ENCODE results near the gene R3HDM2.
"Not testable (repeated sequence)": the region's sequence is repeated elsewhere in the genome, so short reads cannot be mapped to it uniquely, and the experiment has no call there.

Gene R3HDM2

GRCh38 chr12:57381693-57382220 is 49.1 kb downstream of the R3HDM2 start:
- no peaks in the 10 kb centered on the region for H3K27me3 ChIP-seq (ENCODE audit: low read depth)
- H3K4me1 ChIP-seq = no peaks in the 10 kb centered on the region
- no peak for DNase-seq (ENCODE audit: low spot score in 2 of 2)
- no peaks in the 10 kb centered on the region for H3K36me3 ChIP-seq (replicated peaks)
- H3K4me3 ChIP-seq = no peak overlapping the region
- in situ Hi-C loops (cut with MboI; ENCODE audit: low sequenced_read_pairs) = no loop called here
- H3K9me3 ChIP-seq = no peaks in the 10 kb centered on the region

GRCh38 chr12:57380300-57380699 is 50.5 kb downstream of the R3HDM2 start:
- in situ Hi-C loops (cut with MboI; ENCODE audit: low sequenced_read_pairs) = no loop called here
- no peaks in the 10 kb centered on the region for H3K4me1 ChIP-seq

GRCh38 chr12:57377103-57377840 is 53.6 kb downstream of the R3HDM2 start:
- Histone ChIP-seq H3K4me1 (no peaks in the 10 kb centered on the region), H3K27me3 (ENCODE audit: low read depth) (no peaks in the 10 kb centered on the region), H3K9me3 (no peaks in the 10 kb centered on the region), H3K4me3 (no peak overlapping the region), H3K36me3 (replicated peaks) (no peaks in the 10 kb centered on the region)
- in situ Hi-C loops (cut with MboI; ENCODE audit: low sequenced_read_pairs) = no loop called here
- DNase-seq (ENCODE audit: low spot score in 2 of 2) = no peak

More at GRCh38 chr12:57380300-57380699, 50.5 kb downstream of the R3HDM2 start:
- H3K4me3 ChIP-seq = no peak overlapping the region
- no peak for DNase-seq (ENCODE audit: low spot score in 2 of 2)
- H3K9me3 ChIP-seq = no peaks in the 10 kb centered on the region
- no peaks in the 10 kb centered on the region for H3K36me3 ChIP-seq (replicated peaks)
- H3K27me3 ChIP-seq (ENCODE audit: low read depth) = no peaks in the 10 kb centered on the region

- no peaks in the 10 kb centered on the region for H3K4me1 ChIP-seq
- in situ Hi-C loops (cut with MboI; ENCODE audit: low sequenced_read_pairs) = no loop called here
- no peak overlapping the region for H3K4me3 ChIP-seq
- no peak for DNase-seq (ENCODE audit: low spot score in 2 of 2)
- H3K27me3 ChIP-seq (ENCODE audit: low read depth) = no peaks in the 10 kb centered on the region
- no peaks in the 10 kb centered on the region for H3K9me3 ChIP-seq
- H3K36me3 ChIP-seq (replicated peaks) = no peaks in the 10 kb centered on the region
Observed at GRCh38 chr12:57372233-57372632, 58.6 kb downstream of the R3HDM2 start.

- in situ Hi-C loops (cut with MboI; ENCODE audit: low sequenced_read_pairs) = no loop called here
- H3K36me3 ChIP-seq (replicated peaks) = no peaks in the 10 kb centered on the region
- DNase-seq (ENCODE audit: low spot score in 2 of 2) = no peak
- H3K9me3 ChIP-seq = peaks cover 6% of the 10 kb centered on the region
- no peak overlapping the region for H3K4me3 ChIP-seq
- no peaks in the 10 kb centered on the region for H3K4me1 ChIP-seq
- no peaks in the 10 kb centered on the region for H3K27me3 ChIP-seq (ENCODE audit: low read depth)
Observed at GRCh38 chr12:57370696-57371095, 60.1 kb downstream of the R3HDM2 start.

GRCh38 chr12:57370072-57370471 is 60.8 kb downstream of the R3HDM2 start:
- Histone ChIP-seq H3K4me1 (no peaks in the 10 kb centered on the region), H3K4me3 (no peak overlapping the region), H3K27me3 (ENCODE audit: low read depth) (no peaks in the 10 kb centered on the region), H3K36me3 (replicated peaks) (no peaks in the 10 kb centered on the region), H3K9me3 (peaks cover 6% of the 10 kb centered on the region)
- in situ Hi-C loops (cut with MboI; ENCODE audit: low sequenced_read_pairs) = no loop called here
- DNase-seq (ENCODE audit: low spot score in 2 of 2) = no peak

GRCh38 chr12:57369202-57369601 is 61.6 kb downstream of the R3HDM2 start:
- in situ Hi-C loops (cut with MboI; ENCODE audit: low sequenced_read_pairs) = no loop called here
- no peak for DNase-seq (ENCODE audit: low spot score in 2 of 2)
- Histone ChIP-seq H3K4me3 (no peak overlapping the region), H3K27me3 (ENCODE audit: low read depth) (no peaks in the 10 kb centered on the region), H3K4me1 (no peaks in the 10 kb centered on the region), H3K36me3 (replicated peaks) (no peaks in the 10 kb centered on the region), H3K9me3 (peaks cover 6% of the 10 kb centered on the region)

GRCh38 chr12:57368349-57369095 is 62.3 kb downstream of the R3HDM2 start:
- Histone ChIP-seq H3K27me3 (ENCODE audit: low read depth) (no peaks in the 10 kb centered on the region), H3K4me3 (no peak overlapping the region), H3K9me3 (peaks cover 6% of the 10 kb centered on the region), H3K36me3 (replicated peaks) (no peaks in the 10 kb centered on the region), H3K4me1 (no peaks in the 10 kb centered on the region)
- DNase-seq (ENCODE audit: low spot score in 2 of 2) = no peak
- in situ Hi-C loops (cut with MboI; ENCODE audit: low sequenced_read_pairs) = no loop called here

- no peak overlapping the region for H3K4me3 ChIP-seq
- DNase-seq (ENCODE audit: low spot score in 2 of 2) = no peak
- H3K36me3 ChIP-seq (replicated peaks) = no peaks in the 10 kb centered on the region
- no peaks in the 10 kb centered on the region for H3K4me1 ChIP-seq
- peaks cover 6% of the 10 kb centered on the region for H3K9me3 ChIP-seq
- in situ Hi-C loops (cut with MboI; ENCODE audit: low sequenced_read_pairs) = no loop called here
- no peaks in the 10 kb centered on the region for H3K27me3 ChIP-seq (ENCODE audit: low read depth)
Observed at GRCh38 chr12:57367121-57367520, 63.7 kb downstream of the R3HDM2 start.

- in situ Hi-C loops (cut with MboI; ENCODE audit: low sequenced_read_pairs) = no loop called here
- Histone ChIP-seq H3K4me3 (no peak overlapping the region), H3K27me3 (ENCODE audit: low read depth) (no peaks in the 10 kb centered on the region), H3K36me3 (replicated peaks) (no peaks in the 10 kb centered on the region), H3K9me3 (peaks cover 6% of the 10 kb centered on the region), H3K4me1 (no peaks in the 10 kb centered on the region)
- no peak for DNase-seq (ENCODE audit: low spot score in 2 of 2)
Observed at GRCh38 chr12:57366315-57366714, 64.5 kb downstream of the R3HDM2 start.

GRCh38 chr12:57364156-57364555 is 66.7 kb downstream of the R3HDM2 start:
- H3K4me3 ChIP-seq; H3K36me3 ChIP-seq (replicated peaks); H3K9me3 ChIP-seq; in situ Hi-C loops (cut with MboI; ENCODE audit: low sequenced_read_pairs); H3K27me3 ChIP-seq (ENCODE audit: low read depth); DNase-seq (ENCODE audit: low spot score in 2 of 2); H3K4me1 ChIP-seq: not testable (repeated sequence)

GRCh38 chr12:57360468-57360867 is 70.4 kb downstream of the R3HDM2 start:
- H3K4me3 ChIP-seq = no peak overlapping the region
- no peak for DNase-seq (ENCODE audit: low spot score in 2 of 2)
- H3K27me3 ChIP-seq (ENCODE audit: low read depth) = no peaks in the 10 kb centered on the region
- no peaks in the 10 kb centered on the region for H3K9me3 ChIP-seq
- in situ Hi-C loops (cut with MboI; ENCODE audit: low sequenced_read_pairs) = no loop called here
- H3K4me1 ChIP-seq = no peaks in the 10 kb centered on the region
- H3K36me3 ChIP-seq (replicated peaks) = no peaks in the 10 kb centered on the region

- no peaks in the 10 kb centered on the region for H3K36me3 ChIP-seq (replicated peaks)
- no peak for DNase-seq (ENCODE audit: low spot score in 2 of 2)
- in situ Hi-C loops (cut with MboI; ENCODE audit: low sequenced_read_pairs) = no loop called here
Observed at GRCh38 chr12:57358646-57359045, 72.2 kb downstream of the R3HDM2 start.

GRCh38 chr12:57355734-57356133 is 75.1 kb downstream of the R3HDM2 start:
- in situ Hi-C loops (cut with MboI; ENCODE audit: low sequenced_read_pairs) = no loop called here
- H3K27me3 ChIP-seq (ENCODE audit: low read depth) = no peaks in the 10 kb centered on the region
- no peak overlapping the region for H3K4me3 ChIP-seq
- no peaks in the 10 kb centered on the region for H3K9me3 ChIP-seq
- no peaks in the 10 kb centered on the region for H3K36me3 ChIP-seq (replicated peaks)
- DNase-seq (ENCODE audit: low spot score in 2 of 2) = no peak
- no peaks in the 10 kb centered on the region for H3K4me1 ChIP-seq

More at GRCh38 chr12:57358646-57359045, 72.2 kb downstream of the R3HDM2 start:
- Histone ChIP-seq H3K9me3 (no peaks in the 10 kb centered on the region), H3K27me3 (ENCODE audit: low read depth) (no peaks in the 10 kb centered on the region), H3K4me3 (no peak overlapping the region), H3K4me1 (no peaks in the 10 kb centered on the region)

Data from HAP-1 (cell line).